Measurements from ENCODE around the gene LANCL2.

GRCh38 chr7:55400191-55400590, 35.1 kb downstream of the LANCL2 start:
- TF ChIP-seq, protein P1, sequence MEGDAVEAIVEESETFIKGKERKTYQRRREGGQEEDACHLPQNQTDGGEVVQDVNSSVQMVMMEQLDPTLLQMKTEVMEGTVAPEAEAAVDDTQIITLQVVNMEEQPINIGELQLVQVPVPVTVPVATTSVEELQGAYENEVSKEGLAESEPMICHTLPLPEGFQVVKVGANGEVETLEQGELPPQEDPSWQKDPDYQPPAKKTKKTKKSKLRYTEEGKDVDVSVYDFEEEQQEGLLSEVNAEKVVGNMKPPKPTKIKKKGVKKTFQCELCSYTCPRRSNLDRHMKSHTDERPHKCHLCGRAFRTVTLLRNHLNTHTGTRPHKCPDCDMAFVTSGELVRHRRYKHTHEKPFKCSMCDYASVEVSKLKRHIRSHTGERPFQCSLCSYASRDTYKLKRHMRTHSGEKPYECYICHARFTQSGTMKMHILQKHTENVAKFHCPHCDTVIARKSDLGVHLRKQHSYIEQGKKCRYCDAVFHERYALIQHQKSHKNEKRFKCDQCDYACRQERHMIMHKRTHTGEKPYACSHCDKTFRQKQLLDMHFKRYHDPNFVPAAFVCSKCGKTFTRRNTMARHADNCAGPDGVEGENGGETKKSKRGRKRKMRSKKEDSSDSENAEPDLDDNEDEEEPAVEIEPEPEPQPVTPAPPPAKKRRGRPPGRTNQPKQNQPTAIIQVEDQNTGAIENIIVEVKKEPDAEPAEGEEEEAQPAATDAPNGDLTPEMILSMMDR (IDR thresholded peaks at IDR 0.05) = no peak
- TF ChIP-seq POLR2A (IDR thresholded peaks at IDR 0.05) = no peak
